ENCODE data around the gene CATSPER3.

The CATSPER3 gene

DNA sequence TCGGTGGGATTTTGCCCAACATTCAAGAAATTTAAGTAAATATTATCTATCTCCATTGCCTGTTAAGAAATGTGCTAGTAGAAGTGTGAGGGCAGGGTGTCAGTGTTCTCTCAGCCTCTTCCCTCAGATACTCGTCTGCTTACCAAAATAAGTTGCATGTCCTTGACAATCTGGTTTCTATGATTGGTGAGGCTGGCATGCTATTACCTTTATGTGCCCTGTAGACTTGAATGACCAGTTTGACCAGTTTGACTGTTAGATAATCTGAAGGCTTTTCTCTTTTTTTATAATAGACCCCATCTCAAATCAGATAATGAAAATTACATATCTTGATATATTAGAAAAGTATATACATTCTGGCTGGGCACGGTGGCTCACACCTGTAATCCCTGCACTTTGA, 348 bp downstream of the CATSPER3 start:
- no peak for DNase-seq (ENCODE audit: extremely low spot score)
- POLR2A ChIA-PET = no interaction called here
- TF ChIP-seq CTBP1 (IDR thresholded peaks at IDR 0.05; ENCODE audit: borderline replicate concordance) (no peak), FOXA1 (IDR thresholded peaks at IDR 0.05) (no peak), ZNF384 (IDR thresholded peaks at IDR 0.05) (no peak), HDGF (IDR thresholded peaks at IDR 0.05; ENCODE audit: borderline replicate concordance) (no peak), NFRKB (IDR thresholded peaks at IDR 0.05) (no peak), FOXK2 (IDR thresholded peaks at IDR 0.05) (no peak), BHLHE40 (IDR thresholded peaks at IDR 0.05; ENCODE audit: borderline replicate concordance) (no peak), ELF4 (IDR thresholded peaks at IDR 0.05) (no peak), FOXM1 (IDR thresholded peaks at IDR 0.05; ENCODE audit: borderline replicate concordance) (no peak), ARNT (IDR thresholded peaks at IDR 0.05) (no peak), LEF1 (IDR thresholded peaks at IDR 0.05; ENCODE audit: borderline replicate concordance) (no peak), SP1 (IDR thresholded peaks at IDR 0.05) (no peak), TARDBP (IDR thresholded peaks at IDR 0.05) (no peak), SUZ12 (IDR thresholded peaks at IDR 0.05) (no peak), L3MBTL2 (conservative IDR thresholded peaks at IDR 0.05) (no peak)
- TF ChIP-seq, protein P1, sequence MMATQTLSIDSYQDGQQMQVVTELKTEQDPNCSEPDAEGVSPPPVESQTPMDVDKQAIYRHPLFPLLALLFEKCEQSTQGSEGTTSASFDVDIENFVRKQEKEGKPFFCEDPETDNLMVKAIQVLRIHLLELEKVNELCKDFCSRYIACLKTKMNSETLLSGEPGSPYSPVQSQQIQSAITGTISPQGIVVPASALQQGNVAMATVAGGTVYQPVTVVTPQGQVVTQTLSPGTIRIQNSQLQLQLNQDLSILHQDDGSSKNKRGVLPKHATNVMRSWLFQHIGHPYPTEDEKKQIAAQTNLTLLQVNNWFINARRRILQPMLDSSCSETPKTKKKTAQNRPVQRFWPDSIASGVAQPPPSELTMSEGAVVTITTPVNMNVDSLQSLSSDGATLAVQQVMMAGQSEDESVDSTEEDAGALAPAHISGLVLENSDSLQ (IDR thresholded peaks at IDR 0.05) = no peak
- CTCF ChIA-PET = no interaction called here

DNA sequence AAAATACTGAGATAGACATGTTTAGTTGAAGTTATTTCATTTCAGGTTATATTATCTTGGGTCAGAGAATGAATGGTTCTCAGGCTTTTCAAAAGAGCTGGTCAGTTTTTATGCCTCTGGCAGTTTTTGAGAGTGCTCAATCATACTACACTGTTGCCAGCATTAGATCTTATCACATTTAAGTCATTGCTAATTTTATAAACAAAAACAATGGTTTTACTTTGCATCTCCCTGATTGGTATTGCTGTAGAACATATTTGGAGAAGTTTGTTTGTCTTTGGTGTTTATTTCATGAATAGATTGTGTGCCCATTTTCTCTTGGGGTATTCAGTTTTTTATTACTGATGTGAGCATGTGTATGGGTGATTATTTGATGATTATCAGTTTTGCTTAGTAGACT, 1.5 kb downstream of the CATSPER3 start:
- TF ChIP-seq FOXK2 (IDR thresholded peaks at IDR 0.05) = no peak
- ChIA-PET POLR2A (no interaction called here), CTCF (interaction anchor here (0.6 kb wide), 1 partner anchor 216 kb away, joined by 3 read pairs; no protein-coding TSS in a partner anchor)
- no peak for DNase-seq (ENCODE audit: extremely low spot score)

DNA sequence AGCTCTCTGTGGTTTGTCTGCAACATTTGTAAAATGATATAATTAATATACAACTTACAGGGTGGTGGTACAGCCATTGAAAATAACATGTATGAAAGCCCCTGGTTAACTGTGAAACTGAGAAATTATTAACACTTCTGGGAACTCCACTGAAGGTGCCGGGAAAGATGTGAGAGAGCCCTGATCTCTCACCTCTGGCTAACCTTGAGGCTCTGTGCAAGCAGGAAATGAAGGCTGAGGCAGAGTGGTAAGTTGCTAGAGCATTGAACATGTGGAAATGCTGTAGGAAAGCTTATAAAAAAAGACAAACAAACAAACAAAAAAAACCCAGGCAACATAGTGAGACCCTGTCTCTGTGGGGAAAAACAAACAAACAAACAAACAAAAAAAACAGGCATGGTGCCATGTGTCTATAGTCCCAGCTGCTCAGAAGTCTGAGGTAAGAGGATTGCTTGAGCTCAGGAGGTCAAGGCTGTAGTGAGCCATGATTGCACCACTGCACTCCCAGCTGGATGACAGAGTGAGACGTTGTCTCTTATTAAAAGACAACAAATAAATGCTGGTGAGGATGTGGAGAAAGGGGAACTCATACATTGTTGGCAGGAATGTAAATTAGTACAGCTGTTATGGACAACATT, 7.5 kb downstream of the CATSPER3 start:
- CTCF ChIA-PET = interaction anchor here (0.6 kb wide), 1 partner anchor 343 kb away, joined by 3 read pairs; no protein-coding TSS in a partner anchor
- DNase-seq (ENCODE audit: extremely low spot score) = no peak
- POLR2A ChIA-PET = no interaction called here
- TF ChIP-seq TARDBP (IDR thresholded peaks at IDR 0.05) = no peak

DNA sequence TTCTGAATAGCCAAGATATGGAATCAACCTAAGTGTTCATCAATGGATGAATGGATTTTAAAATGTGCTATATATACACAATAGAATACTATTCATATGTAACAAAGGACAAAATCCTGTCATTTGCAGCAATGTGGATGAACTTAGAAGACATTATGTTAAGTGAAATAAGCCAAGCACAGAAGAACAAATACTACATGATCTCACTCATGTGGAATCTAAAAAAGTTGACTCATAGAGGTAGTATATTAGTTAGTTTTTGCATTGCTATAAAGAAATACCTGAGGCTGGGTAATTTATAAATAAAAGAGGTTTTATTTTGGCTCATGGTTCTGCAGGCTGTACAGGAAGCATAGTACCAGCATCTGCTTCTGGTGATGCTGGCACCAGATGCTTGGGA, 8.1 kb downstream of the CATSPER3 start:
- ChIA-PET POLR2A (no interaction called here), CTCF (no interaction called here)
- DNase-seq (ENCODE audit: extremely low spot score) = no peak
- TF ChIP-seq NFRKB (IDR thresholded peaks at IDR 0.05) (no peak), SUZ12 (IDR thresholded peaks at IDR 0.05) (no peak), ZNF384 (IDR thresholded peaks at IDR 0.05) (no peak), HDGF (IDR thresholded peaks at IDR 0.05; ENCODE audit: borderline replicate concordance) (no peak), FOXM1 (IDR thresholded peaks at IDR 0.05; ENCODE audit: borderline replicate concordance) (no peak), TARDBP (IDR thresholded peaks at IDR 0.05) (no peak), L3MBTL2 (conservative IDR thresholded peaks at IDR 0.05) (no peak), ARNT (IDR thresholded peaks at IDR 0.05) (no peak), SP1 (IDR thresholded peaks at IDR 0.05) (no peak), FOXA1 (IDR thresholded peaks at IDR 0.05) (no peak)
- TF ChIP-seq, protein P1 (IDR thresholded peaks at IDR 0.05) = no peak

DNA sequence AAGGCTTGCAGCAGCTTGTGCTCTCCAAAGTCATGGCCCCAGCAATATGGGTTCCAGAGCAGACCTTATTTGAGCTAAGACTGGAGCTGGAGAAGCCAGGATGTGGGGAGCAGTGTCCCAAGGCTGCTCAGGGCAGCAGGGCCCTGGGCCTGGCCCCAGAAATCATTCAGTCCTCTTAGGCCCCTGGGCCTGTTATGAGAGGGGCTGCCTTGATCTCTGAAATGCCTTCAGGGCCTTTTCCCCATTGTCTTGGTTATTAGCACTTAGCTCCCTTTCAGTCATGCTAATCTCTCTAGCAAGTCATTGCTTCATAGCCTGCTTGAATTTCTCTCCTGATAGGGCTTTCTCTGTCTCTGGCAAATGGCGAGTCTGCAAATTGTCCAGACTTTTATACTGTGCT, 9.1 kb downstream of the CATSPER3 start:
- TF ChIP-seq CTBP1 (IDR thresholded peaks at IDR 0.05; ENCODE audit: borderline replicate concordance) (no peak), BHLHE40 (IDR thresholded peaks at IDR 0.05; ENCODE audit: borderline replicate concordance) (no peak), TARDBP (IDR thresholded peaks at IDR 0.05) (no peak), ARNT (IDR thresholded peaks at IDR 0.05) (no peak), NFRKB (IDR thresholded peaks at IDR 0.05) (no peak), ELF4 (IDR thresholded peaks at IDR 0.05) (no peak), FOXK2 (IDR thresholded peaks at IDR 0.05) (no peak), SP1 (IDR thresholded peaks at IDR 0.05) (no peak), FOXA1 (IDR thresholded peaks at IDR 0.05) (no peak), HDGF (IDR thresholded peaks at IDR 0.05; ENCODE audit: borderline replicate concordance) (no peak), ZNF384 (IDR thresholded peaks at IDR 0.05) (no peak), L3MBTL2 (conservative IDR thresholded peaks at IDR 0.05) (no peak), FOXM1 (IDR thresholded peaks at IDR 0.05; ENCODE audit: borderline replicate concordance) (no peak), SUZ12 (IDR thresholded peaks at IDR 0.05) (no peak)
- TF ChIP-seq, protein P1 (IDR thresholded peaks at IDR 0.05) = no peak
- DNase-seq (ENCODE audit: extremely low spot score) = no peak
- ChIA-PET POLR2A (no interaction called here), CTCF (no interaction called here)

DNA sequence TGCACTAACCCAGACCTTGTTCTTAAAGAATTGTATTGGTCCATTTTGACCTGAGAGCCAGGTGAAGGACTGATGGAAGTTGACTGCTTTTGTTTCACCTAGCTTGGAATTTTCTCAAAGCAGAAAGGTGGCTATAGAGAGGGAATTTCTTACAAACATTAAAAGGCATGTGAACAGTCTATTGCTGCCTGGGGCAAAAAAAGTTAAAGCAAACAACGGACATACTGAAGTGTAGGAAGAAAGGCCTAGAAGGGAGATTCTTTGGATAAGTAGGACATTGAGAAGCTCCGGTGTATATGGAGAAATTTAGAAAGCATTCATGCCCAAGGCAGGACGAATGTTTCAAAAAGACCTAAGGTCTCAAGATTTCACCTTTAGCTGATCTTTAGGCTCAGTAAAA, 11.7 kb downstream of the CATSPER3 start:
- POLR2A ChIA-PET = no interaction called here
- CTCF ChIA-PET = no interaction called here
- no peak for TF ChIP-seq SUZ12 (IDR thresholded peaks at IDR 0.05)
- TF ChIP-seq FOXK2 (IDR thresholded peaks at IDR 0.05) = no peak
- TF ChIP-seq LEF1 (IDR thresholded peaks at IDR 0.05; ENCODE audit: borderline replicate concordance) = no peak
- TF ChIP-seq, protein P1 (IDR thresholded peaks at IDR 0.05) = no peak
- no peak for TF ChIP-seq L3MBTL2 (conservative IDR thresholded peaks at IDR 0.05)
- TF ChIP-seq FOXM1 (IDR thresholded peaks at IDR 0.05; ENCODE audit: borderline replicate concordance) = no peak
- no peak for TF ChIP-seq TARDBP (IDR thresholded peaks at IDR 0.05)
- TF ChIP-seq HDGF (IDR thresholded peaks at IDR 0.05; ENCODE audit: borderline replicate concordance) = no peak
- TF ChIP-seq BHLHE40 (IDR thresholded peaks at IDR 0.05; ENCODE audit: borderline replicate concordance) = no peak
- no peak for TF ChIP-seq SP1 (IDR thresholded peaks at IDR 0.05)
- TF ChIP-seq NFRKB (IDR thresholded peaks at IDR 0.05) = no peak
- no peak for TF ChIP-seq CTBP1 (IDR thresholded peaks at IDR 0.05; ENCODE audit: borderline replicate concordance)
- no peak for TF ChIP-seq ARNT (IDR thresholded peaks at IDR 0.05)
- no peak for DNase-seq (ENCODE audit: extremely low spot score)

Measured in HEK293T (cell line).